Measurements from ENCODE around the gene CPPED1. TPM values are rescaled to one million over a fixed set of nuclear protein-coding genes. Genes with fewer than 3 reads are reported as not detected.
A peak's percentile ranks its signal among the peaks of the same experiment; 100 is the strongest.

CPPED1 gene
- polyA plus RNA-seq, 3 donors, result 100 to 292 (median 259) TPM

DNA sequence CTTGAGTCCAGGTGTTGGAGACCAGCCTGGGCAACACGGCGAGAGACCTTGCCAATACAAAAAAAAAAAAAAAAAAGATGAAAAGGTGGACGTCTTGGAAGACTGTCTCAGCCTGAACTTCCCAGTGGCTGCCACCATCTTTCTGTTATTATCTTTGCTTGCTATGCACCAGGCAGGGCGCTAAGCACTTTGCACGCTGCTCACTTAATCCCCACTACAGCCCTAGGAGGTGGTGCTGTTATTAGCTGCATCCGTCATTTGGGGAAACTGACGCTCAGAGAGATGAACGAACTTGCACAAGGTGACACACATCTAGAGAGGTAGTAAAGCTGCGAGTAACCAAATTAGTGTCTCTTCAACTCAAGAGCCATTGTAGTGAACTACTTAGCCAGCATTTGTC lies 708 bp upstream of the CPPED1 start:
- Histone ChIP-seq H3K4me3 (replicated peaks in 1 of 3; ENCODE audit: low read depth in 2 of 3, low read length in 3 of 3) (peak overlapping the region in 1 of 3 experiments; percentile 98), H3K9ac (ENCODE audit: insufficient read depth, low read length, poor library complexity, severe bottlenecking) (no peak overlapping the region), H3K4me2 (replicated peaks; ENCODE audit: extremely low read depth, low read length, poor library complexity, severe bottlenecking) (peak overlapping the region; percentile 91), H3K27ac (ENCODE audit: low read depth in 1 of 2, low read length in 2 of 2) (no peak overlapping the region), H3K79me2 (ENCODE audit: insufficient read depth, low read length) (peaks cover 45% of the 10 kb centered on the region), H3K4me1 (ENCODE audit: control insufficient read depth in 1 of 2, insufficient read depth in 2 of 2, low read length in 2 of 2) (peaks cover 42 to 52% of the 10 kb centered on the region in 2 donors), H3K9me3 (replicated peaks in 1 of 2; ENCODE audit: control insufficient read depth in 1 of 2, insufficient read depth in 1 of 2, low read length in 2 of 2) (no peaks in the 10 kb centered on the region), H3K36me3 (replicated peaks in 1 of 2; ENCODE audit: control insufficient read depth in 1 of 2, insufficient read depth in 2 of 2, low read length in 2 of 2) (no peaks in the 10 kb centered on the region), H3K27me3 (ENCODE audit: control insufficient read depth in 2 of 2, insufficient read depth in 2 of 2, low read length in 2 of 2) (no peaks in the 10 kb centered on the region), H2AFZ (ENCODE audit: insufficient read depth, low read depth, low read length, poor library complexity, severe bottlenecking) (no peak overlapping the region), H4K20me1 (ENCODE audit: insufficient read depth, low read length) (peaks cover 31% of the 10 kb centered on the region)
- H3K4me1 Mint-ChIP-seq, result peaks cover 47% of the 10 kb centered on the region
- peak overlapping the region in 1 of 2 donors; percentile 42 for H3K4me3 Mint-ChIP-seq
- no peak for DNase-seq
- peaks cover 0 to 3% (median 0%) of the 10 kb centered on the region in 7 donors for H3K9me3 Mint-ChIP-seq
- TF ChIP-seq CTCF (IDR thresholded peaks at IDR 0.05), result no peak
- peaks cover 0 to 2% (median 0%) of the 10 kb centered on the region in 3 donors for H3K27me3 Mint-ChIP-seq (ENCODE audit: low read depth in 3 of 3)
- H3K36me3 Mint-ChIP-seq, result peaks cover 3 to 21% of the 10 kb centered on the region in 2 donors
- H3K27ac Mint-ChIP-seq, result peak overlapping the region in 2 of 7 donors; percentile 28 to 35
- 90% methylated on average over 6 of the region's 9 CpGs for WGBS (ENCODE audit: insufficient coverage)
- intact Hi-C loops (cut with micrococcal nuclease), result no loop called here

- Histone ChIP-seq H3K4me3 (replicated peaks in 1 of 3; ENCODE audit: low read depth in 2 of 3, low read length in 3 of 3) (peak overlapping the region; percentile 65 to 98 (median 87)), H3K9ac (ENCODE audit: insufficient read depth, low read length, poor library complexity, severe bottlenecking) (peak overlapping the region; percentile 83), H3K4me1 (ENCODE audit: control insufficient read depth in 1 of 2, insufficient read depth in 2 of 2, low read length in 2 of 2) (peaks cover 55 to 69% of the 10 kb centered on the region in 2 donors), H3K4me2 (replicated peaks; ENCODE audit: extremely low read depth, low read length, poor library complexity, severe bottlenecking) (peak overlapping the region; percentile 91), H3K9me3 (replicated peaks in 1 of 2; ENCODE audit: control insufficient read depth in 1 of 2, insufficient read depth in 1 of 2, low read length in 2 of 2) (no peaks in the 10 kb centered on the region), H3K27me3 (ENCODE audit: control insufficient read depth in 2 of 2, insufficient read depth in 2 of 2, low read length in 2 of 2) (no peaks in the 10 kb centered on the region), H3K27ac (ENCODE audit: low read depth in 1 of 2, low read length in 2 of 2) (peak overlapping the region; percentile 83 to 91), H3K36me3 (replicated peaks in 1 of 2; ENCODE audit: control insufficient read depth in 1 of 2, insufficient read depth in 2 of 2, low read length in 2 of 2) (no peaks in the 10 kb centered on the region), H3K79me2 (ENCODE audit: insufficient read depth, low read length) (peaks cover 63% of the 10 kb centered on the region), H2AFZ (ENCODE audit: insufficient read depth, low read depth, low read length, poor library complexity, severe bottlenecking) (no peak overlapping the region), H4K20me1 (ENCODE audit: insufficient read depth, low read length) (peaks cover 48% of the 10 kb centered on the region)
- Mint-ChIP-seq H3K4me3 (peak overlapping the region; percentile 89 to 98), H3K27ac (peak overlapping the region; percentile 88 to 97 (median 95)), H3K36me3 (peaks cover 7 to 28% of the 10 kb centered on the region in 2 donors), H3K4me1 (peaks cover 65% of the 10 kb centered on the region), H3K27me3 (ENCODE audit: low read depth in 3 of 3) (peaks cover 0 to 2% (median 0%) of the 10 kb centered on the region in 3 donors), H3K9me3 (peaks cover 0 to 3% (median 0%) of the 10 kb centered on the region in 7 donors)
- intact Hi-C loops (cut with micrococcal nuclease), result no loop called here
- WGBS (ENCODE audit: insufficient coverage), result 96% methylated on average over 4 of the region's 6 CpGs
- TF ChIP-seq CTCF (IDR thresholded peaks at IDR 0.05), result no peak
- no peak for DNase-seq
Measured at GRCh38 chr16:12802661-12803060, 1.0 kb downstream of the CPPED1 start.
